Right lobe of liver (tissue), 4 donors: ENCODE results near the gene SLC12A2.

ENCODE experiments used
- POLR2A ChIP-seq: fragments of 450-650 bp; IDR thresholded peaks from one replicate; pipeline ENCODE4 v1.6.1; 2017; ENCODE audit warnings: antibody characterized with exemption, mild to moderate bottlenecking
- TF ChIP-seq, protein P1 (sequence below), 4 donors: fragments of 200-600 bp in 3 of 4; fragments of 450-650 bp in 1 of 4; IDR thresholded peaks; one replicate each; pipeline versions ENCODE4 v1.5.1 to v1.8.0; 2016 to 2022; ENCODE audit warnings: antibody characterized with exemption in 4 of 4, mild to moderate bottlenecking in 2 of 4
- donor health status: DM: no; HTN: no; CAD: no.
- donor health status: DM: no; HTN: no; CAD: no.
- donor health status: DM: no; HTN: yes; CAD: no.

DNA sequence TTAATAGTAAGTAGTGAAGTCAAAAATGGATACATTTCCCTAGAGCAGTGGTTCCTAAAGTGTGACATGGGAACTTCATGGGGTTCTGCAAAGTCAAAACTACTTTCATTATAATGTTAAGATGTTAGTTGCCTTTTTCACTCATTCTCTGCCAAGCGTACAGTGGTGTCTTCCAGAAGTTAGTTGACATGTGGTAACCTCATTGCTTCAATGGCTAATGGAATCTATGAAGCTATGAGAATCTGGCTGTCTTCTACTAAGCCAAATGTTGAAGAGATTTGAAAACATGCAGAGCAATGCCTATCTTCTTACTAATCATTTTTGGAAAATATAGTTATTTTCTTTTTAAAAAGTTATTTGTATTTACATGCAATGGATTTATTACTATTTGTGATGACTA lies 111.8 kb downstream of the SLC12A2 start:
- TF ChIP-seq, protein P1, sequence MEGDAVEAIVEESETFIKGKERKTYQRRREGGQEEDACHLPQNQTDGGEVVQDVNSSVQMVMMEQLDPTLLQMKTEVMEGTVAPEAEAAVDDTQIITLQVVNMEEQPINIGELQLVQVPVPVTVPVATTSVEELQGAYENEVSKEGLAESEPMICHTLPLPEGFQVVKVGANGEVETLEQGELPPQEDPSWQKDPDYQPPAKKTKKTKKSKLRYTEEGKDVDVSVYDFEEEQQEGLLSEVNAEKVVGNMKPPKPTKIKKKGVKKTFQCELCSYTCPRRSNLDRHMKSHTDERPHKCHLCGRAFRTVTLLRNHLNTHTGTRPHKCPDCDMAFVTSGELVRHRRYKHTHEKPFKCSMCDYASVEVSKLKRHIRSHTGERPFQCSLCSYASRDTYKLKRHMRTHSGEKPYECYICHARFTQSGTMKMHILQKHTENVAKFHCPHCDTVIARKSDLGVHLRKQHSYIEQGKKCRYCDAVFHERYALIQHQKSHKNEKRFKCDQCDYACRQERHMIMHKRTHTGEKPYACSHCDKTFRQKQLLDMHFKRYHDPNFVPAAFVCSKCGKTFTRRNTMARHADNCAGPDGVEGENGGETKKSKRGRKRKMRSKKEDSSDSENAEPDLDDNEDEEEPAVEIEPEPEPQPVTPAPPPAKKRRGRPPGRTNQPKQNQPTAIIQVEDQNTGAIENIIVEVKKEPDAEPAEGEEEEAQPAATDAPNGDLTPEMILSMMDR (IDR thresholded peaks at IDR 0.05) = no peak
- no peak for TF ChIP-seq POLR2A
